Erythroblast (primary cell): ENCODE results near the gene KLHL36.

Experiments
- GATA1 ChIP-seq: IDR thresholded peaks from 2 replicates; pipeline ENCODE4 v1.6.1; 2011; ENCODE audit warnings: low read depth, mild to moderate bottlenecking, control low read depth, low read length, moderate library complexity
- POLR2A ChIP-seq: IDR thresholded peaks from 2 replicates; pipeline ENCODE4 v1.6.1; 2011; ENCODE audit warnings: mild to moderate bottlenecking, low read length

DNA sequence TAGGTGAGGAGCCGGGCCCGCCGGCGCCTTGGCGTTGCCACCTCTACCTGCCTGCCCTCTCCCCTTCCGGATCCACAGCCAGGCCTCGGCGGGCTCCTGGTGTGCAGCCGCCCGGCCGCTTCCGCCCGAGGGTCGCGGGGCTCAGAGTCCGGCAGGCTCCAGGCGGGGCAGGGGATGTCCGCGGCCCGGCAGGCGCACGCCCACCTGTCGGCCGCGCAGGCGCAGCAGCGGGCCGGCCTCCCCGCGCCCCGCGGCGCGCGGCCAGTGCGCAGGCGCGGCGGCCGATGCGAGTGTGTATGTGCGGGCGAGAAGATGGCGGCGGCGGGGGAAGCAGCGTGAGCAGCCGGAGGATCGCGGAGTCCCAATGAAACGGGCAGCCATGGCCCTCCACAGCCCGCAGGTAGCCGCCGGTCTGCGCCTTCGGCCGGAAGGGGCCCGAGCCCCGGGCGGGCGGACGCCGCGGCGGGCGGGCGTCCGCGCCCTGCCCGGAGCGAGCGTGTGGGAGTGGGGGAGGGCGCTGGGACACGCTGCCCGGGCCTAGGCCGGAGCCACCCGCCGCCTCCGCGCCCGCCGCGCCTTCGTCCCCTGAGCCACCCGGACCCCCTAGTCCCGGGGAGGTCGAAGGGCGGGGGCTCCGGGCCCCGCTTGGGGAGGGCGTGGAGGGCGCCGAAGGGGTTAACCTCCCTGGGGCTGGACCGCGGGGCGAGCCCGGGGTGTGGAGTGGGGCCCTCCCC lies 51.6 kb downstream of the KLHL36 start, which contains the start of gene USP10:
- TF ChIP-seq POLR2A = peak; percentile 54
- TF ChIP-seq GATA1 = no peak
